Esophagus muscularis mucosa (tissue), 4 donors: Measurements from ENCODE around the gene GABPB2. TPM values are rescaled to one million over a fixed set of nuclear protein-coding genes. Genes with fewer than 3 reads are reported as not detected.

Source experiments
- DNase-seq: peaks from one replicate; pipeline ENCODE4 v3.0.0-alpha.2; 2017; ENCODE audit errors: extremely low spot score
- H3K27ac ChIP-seq, 4 donors: fragments of 200-600 bp; sonication (generic); replicated peaks in 1 of 4; 1 replicate in 3 of 4; 2 replicates in 1 of 4; pipeline ENCODE4 v1.5.1; 2016 to 2019; ENCODE audit warnings: mild to moderate bottlenecking in 1 of 4
- H3K27me3 ChIP-seq, 4 donors: fragments of 200-600 bp; sonication (generic); one replicate each; pipeline versions ENCODE4 v1.5.1 to v1.6.0; 2016 to 2019
- H3K36me3 ChIP-seq, 4 donors: fragments of 200-600 bp; sonication (generic); one replicate each; pipeline ENCODE4 v1.5.1; 2016 to 2019
- H3K4me1 ChIP-seq, 4 donors: fragments of 200-600 bp; sonication (generic); one replicate each; pipeline ENCODE4 v1.5.1; 2016 to 2019
- H3K4me3 ChIP-seq, 4 donors: fragments of 200-600 bp; sonication (generic); 1 replicate in 2 of 4; 2 replicates in 2 of 4; pipeline ENCODE4 v1.5.1; 2016 to 2019; ENCODE audit warnings: mild to moderate bottlenecking in 4 of 4, moderate library complexity in 1 of 4
- H3K9me3 ChIP-seq, 4 donors: fragments of 200-600 bp; sonication (generic); 1 replicate in 3 of 4; 2 replicates in 1 of 4; pipeline ENCODE4 v1.5.1; 2016 to 2019
- EP300 ChIP-seq: sonication (generic); formaldehyde crosslinking; IDR thresholded peaks from one replicate; pipeline ENCODE4 v1.6.1; 2017; ENCODE audit warnings: antibody characterized with exemption
- POLR2A ChIP-seq: fragments of 450-650 bp; IDR thresholded peaks from one replicate; pipeline ENCODE4 v1.6.1; 2017; ENCODE audit warnings: antibody characterized with exemption, moderate library complexity, mild to moderate bottlenecking, low read depth
- POLR2AphosphoS5 ChIP-seq, 2 donors: sonication (generic); formaldehyde crosslinking; IDR thresholded peaks; one replicate each; pipeline ENCODE4 v1.6.1; 2017; ENCODE audit warnings: antibody characterized with exemption in 2 of 2
- WGBS: methylation state at CpG from one replicate; pipeline ENCODE4 v1.1.5; 2018; 5-methylcytosine and 5-hydroxymethylcytosine counted together
- intact Hi-C: fragments of 100-400 bp; cut with DNase I; formaldehyde crosslinking; loops from one replicate; pipeline ENCODE4 v1.15.1; 2023
- small RNA-seq, 3 donors: library from RNA; depleted of rRNA; stranded (forward); fragments of <200 nt; gene quantifications; one replicate each; pipeline ENCODE3, GENCODE V24; 2016
- total RNA-seq, 4 donors: library from RNA; depleted of rRNA; stranded (reverse); fragments of >200 nt; gene quantifications; one replicate each; pipeline versions ENCODE4 v1.1.0 to v1.2.1, GENCODE V29; 2016
- TF ChIP-seq, protein P1 (sequence below), 3 experiments: fragments of 200-600 bp in 2 of 3; fragments of 450-650 bp in 1 of 3; sonication (generic) in 2 of 3; IDR thresholded peaks; one replicate each; pipeline ENCODE4 v1.5.1; 2017 to 2019; ENCODE audit warnings: antibody characterized with exemption in 3 of 3, mild to moderate bottlenecking in 2 of 3, moderate library complexity in 1 of 3

The GABPB2 gene
- total RNA-seq, 4 donors from 2014 or later: 16.1 to 25.7 (median 20.9) TPM

- peaks cover 19 to 41% (median 39%) of the 10 kb centered on the region in 4 donors for H3K4me1 ChIP-seq
- H3K36me3 ChIP-seq: peaks cover 16 to 50% (median 35%) of the 10 kb centered on the region in 4 donors
- no peak for TF ChIP-seq POLR2AphosphoS5 (IDR thresholded peaks at IDR 0.05)
- TF ChIP-seq POLR2A: no peak
- TF ChIP-seq, protein P1, sequence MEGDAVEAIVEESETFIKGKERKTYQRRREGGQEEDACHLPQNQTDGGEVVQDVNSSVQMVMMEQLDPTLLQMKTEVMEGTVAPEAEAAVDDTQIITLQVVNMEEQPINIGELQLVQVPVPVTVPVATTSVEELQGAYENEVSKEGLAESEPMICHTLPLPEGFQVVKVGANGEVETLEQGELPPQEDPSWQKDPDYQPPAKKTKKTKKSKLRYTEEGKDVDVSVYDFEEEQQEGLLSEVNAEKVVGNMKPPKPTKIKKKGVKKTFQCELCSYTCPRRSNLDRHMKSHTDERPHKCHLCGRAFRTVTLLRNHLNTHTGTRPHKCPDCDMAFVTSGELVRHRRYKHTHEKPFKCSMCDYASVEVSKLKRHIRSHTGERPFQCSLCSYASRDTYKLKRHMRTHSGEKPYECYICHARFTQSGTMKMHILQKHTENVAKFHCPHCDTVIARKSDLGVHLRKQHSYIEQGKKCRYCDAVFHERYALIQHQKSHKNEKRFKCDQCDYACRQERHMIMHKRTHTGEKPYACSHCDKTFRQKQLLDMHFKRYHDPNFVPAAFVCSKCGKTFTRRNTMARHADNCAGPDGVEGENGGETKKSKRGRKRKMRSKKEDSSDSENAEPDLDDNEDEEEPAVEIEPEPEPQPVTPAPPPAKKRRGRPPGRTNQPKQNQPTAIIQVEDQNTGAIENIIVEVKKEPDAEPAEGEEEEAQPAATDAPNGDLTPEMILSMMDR (IDR thresholded peaks at IDR 0.05): no peak
- H3K4me3 ChIP-seq: peak overlapping the region; percentile 65 to 88 (median 70)
- H3K9me3 ChIP-seq: no peaks in the 10 kb centered on the region
- H3K27me3 ChIP-seq: no peaks in the 10 kb centered on the region
- H3K27ac ChIP-seq: peak overlapping the region; percentile 85 to 93 (median 88)
- 4% methylated on average over 15 of the region's 15 CpGs for WGBS
- intact Hi-C loops: no loop called here
- DNase-seq: no peak
Measured at GRCh38 chr1:151166505-151166956, 96.0 kb downstream of the GABPB2 start.

DNA sequence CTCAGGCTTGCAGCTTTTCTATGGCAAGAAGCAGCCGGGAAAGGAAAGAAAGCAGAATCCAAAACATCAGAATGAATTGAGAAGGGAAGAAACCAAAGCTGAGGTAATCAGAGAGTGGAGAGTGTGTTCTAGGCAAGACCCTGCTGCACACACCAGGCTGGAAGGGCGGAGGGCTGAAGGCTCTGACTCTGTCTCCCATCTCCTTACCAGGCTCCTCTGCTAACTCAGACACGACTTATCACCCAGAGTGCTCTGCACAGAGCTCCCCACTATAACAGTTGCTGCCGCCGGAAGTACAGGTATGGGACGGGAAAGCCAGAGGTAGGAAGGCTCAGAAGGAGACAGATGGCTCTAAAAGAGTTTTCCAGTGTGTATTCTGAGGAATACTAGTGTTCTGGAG, 96.6 kb downstream of the GABPB2 start:
- H3K36me3 ChIP-seq: peaks cover 13 to 44% (median 29%) of the 10 kb centered on the region in 4 donors
- intact Hi-C loops: no loop called here
- WGBS: 78% methylated on average over 6 of the region's 6 CpGs
- H3K9me3 ChIP-seq: no peaks in the 10 kb centered on the region
- TF ChIP-seq POLR2AphosphoS5 (IDR thresholded peaks at IDR 0.05): no peak
- TF ChIP-seq EP300: no peak
- TF ChIP-seq, protein P1 (IDR thresholded peaks at IDR 0.05): no peak
- TF ChIP-seq POLR2A: no peak
- H3K4me3 ChIP-seq: peak overlapping the region; percentile 65 to 88 (median 70)
- H3K27me3 ChIP-seq: no peaks in the 10 kb centered on the region
- no peak for DNase-seq
- peak overlapping the region in 2 of 4 donors; percentile 85 to 93 for H3K27ac ChIP-seq
- H3K4me1 ChIP-seq: peaks cover 19 to 41% (median 39%) of the 10 kb centered on the region in 4 donors

DNA sequence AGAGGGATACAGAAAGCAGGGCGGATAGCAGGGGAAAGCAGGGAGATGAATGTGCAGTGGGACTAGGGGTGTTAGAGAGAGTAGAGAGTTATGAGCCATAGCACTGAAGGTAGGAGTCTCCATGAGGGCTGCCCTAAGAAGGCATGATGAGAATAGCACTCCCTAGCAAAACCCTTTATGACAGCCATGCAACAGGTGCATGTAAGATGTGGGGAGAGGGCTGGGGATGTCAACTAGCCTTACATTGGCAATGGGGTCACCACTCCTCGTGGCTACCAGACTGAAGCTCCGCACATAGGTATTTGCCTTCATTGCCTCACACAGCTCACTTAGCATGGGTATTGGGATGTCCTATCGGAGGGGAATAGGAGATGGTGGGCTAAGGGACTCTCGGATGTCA, 100.6 kb downstream of the GABPB2 start:
- TF ChIP-seq, protein P1 (IDR thresholded peaks at IDR 0.05): no peak
- no peak for TF ChIP-seq EP300
- no peak for TF ChIP-seq POLR2A
- TF ChIP-seq POLR2AphosphoS5 (IDR thresholded peaks at IDR 0.05): no peak
- Histone ChIP-seq H3K4me1 (peaks cover 19 to 35% (median 33%) of the 10 kb centered on the region in 4 donors), H3K9me3 (no peaks in the 10 kb centered on the region), H3K4me3 (no peak overlapping the region), H3K36me3 (peaks cover 13 to 75% (median 52%) of the 10 kb centered on the region in 4 donors), H3K27me3 (no peaks in the 10 kb centered on the region), H3K27ac (no peak overlapping the region)
- WGBS: 86% methylated on average over 5 of the region's 5 CpGs
- DNase-seq: no peak
- intact Hi-C loops: no loop called here

Small RNA genes lying within 50 kb of the gene (small RNA-seq; reads per million reads assigned to genes)
- gene RNU6-884P: 0 reads per million in 3 donors

Other genes with a start within 250 kb of the GABPB2 start
- gene ARNT, start 194.2 kb upstream of the GABPB2 start, total RNA-seq: 10 to 100 TPM; 39.5 to 44.5 (median 42.1) TPM
- not detected for gene CTXND2, start 183.6 kb upstream of the GABPB2 start, total RNA-seq
- gene SETDB1, start 144.4 kb upstream of the GABPB2 start, total RNA-seq: 10 to 100 TPM; 24.9 to 30.2 (median 27.7) TPM
- gene CERS2, start 95.9 kb upstream of the GABPB2 start, total RNA-seq: 100 to 1,000 TPM in 3 of 4 donors, 10 to 100 TPM in 1; 91.8 to 130 (median 117) TPM
- gene ANXA9, start 88.5 kb upstream of the GABPB2 start, total RNA-seq: under 1 TPM; 0.13 to 0.42 (median 0.34) TPM
- gene MINDY1, start 63.9 kb upstream of the GABPB2 start, total RNA-seq: 10 to 100 TPM; 21.6 to 31.7 (median 27.0) TPM
- gene PRUNE1, start 62.3 kb upstream of the GABPB2 start, total RNA-seq: 10 to 100 TPM; 17.4 to 40.7 (median 23.1) TPM
- gene BNIPL, start 34.2 kb upstream of the GABPB2 start, total RNA-seq: under 1 TPM; under 0.01 to 0.17 (median 0.12) TPM
- gene C1orf56, start 23.0 kb upstream of the GABPB2 start, total RNA-seq: 1 to 10 TPM; 4.3 to 8.7 (median 8.2) TPM
- gene CDC42SE1, start 11.1 kb upstream of the GABPB2 start, total RNA-seq: 10 to 100 TPM; 41.1 to 58.2 (median 49.6) TPM
- 1 to 10 TPM in 2 of 4 donors, under 1 TPM in 2; 0.78 to 1.7 (median 1.2) TPM for gene MLLT11, start 10.4 kb upstream of the GABPB2 start, total RNA-seq
- gene SEMA6C, start 75.9 kb downstream of the GABPB2 start, total RNA-seq: 10 to 100 TPM in 1 of 4 donors, 1 to 10 TPM in 3; 5.3 to 12.2 (median 7.3) TPM
- 1 to 10 TPM; 2.8 to 8.3 (median 5.0) TPM for gene TNFAIP8L2, start 85.9 kb downstream of the GABPB2 start, total RNA-seq
- gene LYSMD1, start 95.1 kb downstream of the GABPB2 start, total RNA-seq: 10 to 100 TPM; 10.9 to 23.5 (median 12.6) TPM
- 10 to 100 TPM; 11.2 to 39.3 (median 21.4) TPM for gene SCNM1, start 95.4 kb downstream of the GABPB2 start, total RNA-seq
- 1 to 10 TPM in 2 of 4 donors, not detected in 2; 1.5 to 1.6 TPM for gene TMOD4, start 105.2 kb downstream of the GABPB2 start, total RNA-seq
- gene VPS72, start 119.4 kb downstream of the GABPB2 start, total RNA-seq: 10 to 100 TPM; 45.7 to 57.0 (median 54.3) TPM
- gene PIP5K1A, start 127.8 kb downstream of the GABPB2 start, total RNA-seq: 10 to 100 TPM; 44.7 to 54.9 (median 47.1) TPM
- 100 to 1,000 TPM; 157 to 195 (median 176) TPM for gene PSMD4, start 184.0 kb downstream of the GABPB2 start, total RNA-seq
- gene ZNF687, start 211.5 kb downstream of the GABPB2 start, total RNA-seq: 10 to 100 TPM; 16.6 to 28.6 (median 23.1) TPM